NOMO-1 treated with DMSO at 0.1 percent for 48 hours (cell line): ENCODE results near the gene SLC35A4.
"Not testable (repeated sequence)": the region's sequence is repeated elsewhere in the genome, so short reads cannot be mapped to it uniquely, and the experiment has no call there.

Experiments
- DNase-seq: peaks from one replicate; lab custom pipeline; 2025; ENCODE audit not compliant: unreplicated experiment; lab: John Stamatoyannopoulos, UW

Gene SLC35A4

DNA sequence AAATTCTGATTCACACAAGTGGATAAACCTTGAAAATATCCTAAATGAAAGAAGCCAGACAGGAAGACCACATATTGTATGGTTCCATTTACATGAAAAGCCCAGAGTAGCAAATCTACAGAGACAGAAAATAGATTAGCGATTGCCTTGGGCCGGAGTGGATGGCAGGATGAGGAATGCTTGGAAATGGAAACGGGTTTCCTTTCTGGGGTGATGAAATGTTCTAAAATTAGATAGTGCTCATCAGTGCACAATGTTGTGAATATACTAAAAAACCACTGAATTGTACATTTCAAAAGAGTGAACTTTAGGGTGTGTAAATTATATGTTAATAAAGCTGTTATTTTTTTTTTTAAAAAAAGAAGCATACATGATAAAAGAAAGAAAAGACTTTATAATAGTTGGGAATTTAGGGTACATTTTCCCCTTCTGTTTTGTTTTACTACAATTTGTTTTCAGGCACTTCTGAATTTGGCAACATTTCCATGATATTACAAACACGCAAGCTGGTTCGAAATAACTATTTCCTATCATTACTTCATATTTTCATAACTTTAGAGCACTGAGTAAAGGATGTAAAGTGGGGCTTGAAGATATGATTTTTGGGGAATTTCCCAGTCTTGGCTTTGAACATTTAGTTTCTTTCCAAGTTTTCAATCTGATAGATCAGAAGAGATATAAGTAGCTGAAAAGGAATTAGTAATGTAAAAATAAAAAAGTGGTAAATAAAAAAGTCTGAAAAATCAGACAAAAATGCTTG is 23.9 kb downstream of the SLC35A4 start:
- DNase-seq: no peak

DNA sequence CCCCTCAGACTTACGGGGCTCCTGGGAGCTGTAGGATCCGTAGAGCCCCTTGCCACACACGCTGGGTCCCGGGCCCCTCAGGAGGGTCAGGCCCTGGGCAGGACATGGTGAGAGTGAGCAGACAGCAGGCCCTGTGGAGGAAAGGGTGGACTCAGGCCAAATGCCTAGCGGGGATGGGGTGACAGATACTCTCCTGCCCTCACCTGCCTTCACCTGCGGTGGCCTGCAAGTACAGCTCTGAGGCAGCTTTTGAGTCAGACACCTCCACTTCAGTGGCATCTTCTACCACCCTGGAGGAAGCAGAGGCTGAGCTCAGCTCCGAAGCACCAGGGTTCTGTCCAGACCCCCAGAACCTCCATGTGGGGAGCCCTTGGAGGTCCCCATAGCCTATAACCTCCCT is 26.2 kb downstream of the SLC35A4 start:
- DNase-seq: no peak

DNA sequence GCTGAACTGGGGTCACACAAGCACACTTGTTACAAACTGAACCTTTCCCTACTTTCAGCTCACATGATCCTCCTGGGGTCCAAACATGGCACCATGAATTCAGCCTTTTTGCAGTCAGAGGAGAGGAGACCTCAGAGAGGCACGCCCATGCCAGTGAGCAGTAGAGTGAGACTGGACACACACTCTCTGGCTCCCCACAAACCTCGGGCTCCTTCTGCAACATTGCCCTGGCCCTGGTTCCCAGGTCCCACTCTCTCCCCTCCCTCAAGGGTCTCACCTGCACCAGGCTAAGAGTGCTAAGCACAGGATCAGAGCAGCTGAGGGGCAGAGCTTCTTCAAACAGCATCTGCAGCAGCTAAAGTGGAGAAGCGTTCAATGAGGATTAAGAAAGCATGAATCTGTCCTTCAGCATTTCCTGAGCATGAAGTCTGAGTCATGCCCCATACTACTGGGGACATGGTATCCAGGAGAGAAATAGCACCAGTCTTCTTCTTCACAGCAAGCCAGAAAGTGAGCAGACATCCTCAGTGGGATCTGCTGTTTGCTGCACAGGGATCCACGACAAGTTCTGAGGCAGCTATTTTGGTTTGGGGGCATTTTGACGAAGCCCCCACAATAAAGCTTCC is 27.2 kb downstream of the SLC35A4 start:
- peak; percentile 71 for DNase-seq

DNA sequence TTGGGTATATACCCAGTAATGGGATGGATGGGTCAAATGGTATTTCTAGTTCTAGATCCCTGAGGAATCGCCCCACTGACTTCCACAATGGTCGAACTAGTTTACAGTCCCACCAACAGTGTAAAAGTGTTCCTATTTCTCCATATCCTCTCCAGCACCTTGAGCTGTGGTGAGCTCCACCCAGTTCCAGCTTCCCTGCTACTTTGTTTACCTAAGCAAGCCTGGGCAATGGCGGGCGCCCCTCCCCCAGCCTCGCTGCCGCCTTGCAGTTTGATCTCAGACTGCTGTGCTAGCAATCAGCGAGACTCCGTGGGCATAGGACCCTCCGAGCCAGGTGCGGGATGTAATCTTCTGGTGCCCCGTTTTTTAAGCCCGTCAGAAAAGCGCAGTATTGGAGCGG is 28.4 kb downstream of the SLC35A4 start:
- not testable (repeated sequence) for DNase-seq

- no peak for DNase-seq
Measured at GRCh38 chr5:140594169-140594568, 29.5 kb downstream of the SLC35A4 start.

DNA sequence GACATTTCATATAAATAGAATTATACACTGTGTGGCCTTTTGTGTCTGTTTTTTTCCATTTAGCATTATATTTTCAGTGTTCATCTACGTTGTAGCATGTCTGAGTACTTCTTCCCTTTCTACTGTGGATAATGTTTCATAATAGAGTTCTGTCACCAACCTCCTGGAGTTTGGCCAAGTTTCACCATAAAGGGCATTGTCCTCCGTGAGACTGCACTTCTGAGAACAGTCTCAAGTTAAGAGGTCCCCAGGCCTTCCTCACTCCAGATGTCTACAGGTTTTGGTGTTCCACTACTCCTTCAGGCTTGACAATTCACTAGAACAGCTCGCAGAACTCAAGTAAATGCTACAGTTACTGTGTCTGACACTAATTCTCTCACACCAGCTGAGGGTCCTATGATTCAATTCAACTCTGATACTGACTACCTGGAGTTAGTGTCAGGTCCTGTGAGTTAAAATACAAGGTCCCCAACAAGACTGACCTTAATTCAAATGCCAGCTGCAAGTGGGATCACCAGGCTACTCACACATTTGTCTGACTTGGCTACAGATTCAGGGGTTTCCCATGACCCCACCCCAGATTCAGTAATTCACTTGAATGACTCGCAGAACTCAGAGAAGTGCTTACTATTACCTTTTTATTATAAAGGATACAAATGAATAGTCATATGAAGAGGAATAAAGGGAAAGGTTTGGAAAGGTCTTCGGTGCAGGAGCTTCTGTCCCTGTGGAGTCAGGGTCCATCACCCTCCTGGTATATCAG is 31.1 kb downstream of the SLC35A4 start:
- peak; percentile 93 for DNase-seq

DNA sequence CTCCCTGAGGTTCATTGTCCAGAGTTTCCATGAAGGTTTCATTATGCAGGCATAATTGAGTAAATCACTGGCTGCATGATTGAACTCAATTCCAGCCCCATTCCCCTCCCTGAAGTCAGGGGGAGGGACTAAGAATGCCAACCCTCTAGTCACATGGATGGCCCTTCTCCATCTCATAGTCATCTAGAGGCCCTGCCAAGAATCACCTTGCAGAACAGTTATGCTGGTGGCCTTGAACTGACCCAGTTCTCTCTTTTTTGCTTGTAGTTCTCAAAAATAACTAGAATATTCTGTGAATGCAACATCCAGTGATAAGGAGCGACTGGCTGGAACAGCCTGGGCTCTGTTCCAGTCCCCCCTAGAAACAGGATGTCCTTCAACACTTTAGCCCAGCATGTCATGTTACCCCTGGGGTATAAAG is 31.7 kb downstream of the SLC35A4 start:
- no peak for DNase-seq

DNA sequence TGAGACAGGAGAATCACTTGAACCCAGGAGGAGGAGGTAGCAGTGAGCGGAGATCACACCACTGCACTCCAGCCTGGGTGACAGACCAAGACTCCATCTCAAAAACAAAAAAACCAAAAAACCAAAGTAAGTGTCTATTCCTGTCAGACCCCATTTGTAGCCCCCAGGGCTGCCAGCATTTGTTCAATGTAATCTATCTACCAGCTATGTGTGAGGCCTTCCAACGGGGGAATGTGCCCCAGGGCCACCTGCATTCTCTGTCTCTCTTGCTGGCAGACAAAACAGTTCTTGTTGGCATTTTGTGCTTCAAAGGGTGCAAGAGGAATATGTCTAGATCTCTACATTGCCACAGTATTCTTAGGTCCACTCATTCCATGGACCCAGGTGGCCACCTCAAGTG is 34.2 kb downstream of the SLC35A4 start:
- no peak for DNase-seq

DNA sequence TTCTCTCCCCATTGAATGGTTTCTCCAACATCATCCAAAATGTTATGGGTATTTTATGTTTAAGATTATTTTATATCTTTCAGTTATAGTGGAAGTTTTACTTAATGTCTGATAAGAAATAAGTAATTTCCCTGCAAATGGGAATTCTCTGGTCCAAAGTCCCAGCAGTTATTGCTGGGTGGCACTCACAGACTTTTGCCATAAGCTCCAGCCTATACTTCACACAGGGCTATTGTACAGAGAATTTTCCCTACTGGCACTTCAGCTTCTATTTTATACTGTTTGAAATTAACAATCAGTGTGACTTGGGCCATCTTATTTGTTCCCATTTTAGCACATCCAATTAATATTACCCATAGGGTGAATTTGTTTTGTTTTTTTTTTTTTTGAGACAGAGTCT is 35.5 kb downstream of the SLC35A4 start:
- no peak for DNase-seq

DNA sequence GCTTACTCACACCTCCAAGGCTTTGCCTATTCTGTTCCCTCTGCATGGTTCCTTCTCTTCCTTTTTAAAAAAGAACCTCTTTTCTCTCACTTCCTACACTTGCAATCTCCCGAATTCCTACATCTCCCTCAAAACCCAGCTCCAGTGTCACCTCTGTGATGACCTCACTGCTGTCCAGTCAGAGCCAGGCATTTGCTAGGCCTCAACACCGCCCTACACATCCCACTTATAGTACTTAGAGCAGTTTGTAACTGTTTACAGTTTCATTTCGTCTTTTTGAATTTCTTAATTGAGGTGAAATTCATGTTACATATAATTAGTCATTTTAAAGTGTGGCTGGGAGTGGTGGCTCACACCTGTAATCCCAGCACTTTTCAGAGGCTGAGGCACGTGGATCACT is 37.5 kb downstream of the SLC35A4 start:
- peak; percentile 30 for DNase-seq

DNA sequence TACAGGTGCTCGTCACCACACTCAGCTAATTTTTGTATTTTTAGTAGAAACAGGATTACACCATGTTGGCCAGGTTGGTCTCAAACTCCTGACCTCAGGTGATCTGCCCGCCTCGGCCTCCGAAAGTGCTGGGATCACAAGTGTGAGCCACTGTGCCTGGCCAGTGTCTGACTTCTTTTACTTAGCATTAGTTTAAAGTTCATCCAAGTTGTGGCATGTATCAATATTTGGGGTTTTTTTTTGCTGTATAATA is 38.7 kb downstream of the SLC35A4 start:
- DNase-seq: not testable (repeated sequence)

DNA sequence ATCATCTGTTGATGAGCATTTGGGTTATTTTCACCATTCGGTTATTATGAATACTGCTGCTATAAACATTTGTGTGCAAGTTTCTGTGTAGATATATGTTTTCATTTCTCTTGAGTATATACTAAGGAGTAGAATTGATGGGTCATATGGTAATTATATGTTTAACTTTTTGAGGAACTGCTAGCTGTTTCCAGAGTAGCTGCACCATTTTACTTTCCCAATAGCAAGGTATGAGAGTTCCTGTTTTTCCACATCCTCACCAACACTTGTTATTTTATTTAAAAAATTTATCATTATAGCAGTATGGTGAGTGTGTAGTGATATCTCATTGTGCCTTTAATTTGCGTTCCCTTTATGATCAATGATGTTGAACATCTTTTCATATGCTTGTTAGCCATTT is 39.1 kb downstream of the SLC35A4 start:
- peak; percentile 32 for DNase-seq

GRCh38 chr5:140605879-140606278 is 41.3 kb downstream of the SLC35A4 start:
- DNase-seq: no peak

DNA sequence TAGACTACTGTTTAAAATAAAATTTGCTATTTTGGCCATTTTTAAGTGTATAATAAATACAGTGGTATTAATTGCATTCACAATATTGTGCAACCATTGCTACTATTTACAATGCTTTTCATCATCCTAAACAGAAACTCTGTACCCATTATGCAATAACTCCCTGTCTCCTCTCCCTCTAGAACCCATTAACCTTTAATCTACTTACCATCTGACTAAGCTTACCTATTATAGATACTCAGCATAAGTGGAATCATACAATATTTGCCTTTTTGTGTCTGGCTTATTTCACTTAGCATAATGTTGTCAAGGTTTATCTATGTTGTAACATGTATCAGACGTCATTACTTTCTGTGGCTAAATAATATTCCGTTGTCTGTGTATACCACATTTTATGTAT is 42.4 kb downstream of the SLC35A4 start:
- DNase-seq: peak; percentile 74

DNA sequence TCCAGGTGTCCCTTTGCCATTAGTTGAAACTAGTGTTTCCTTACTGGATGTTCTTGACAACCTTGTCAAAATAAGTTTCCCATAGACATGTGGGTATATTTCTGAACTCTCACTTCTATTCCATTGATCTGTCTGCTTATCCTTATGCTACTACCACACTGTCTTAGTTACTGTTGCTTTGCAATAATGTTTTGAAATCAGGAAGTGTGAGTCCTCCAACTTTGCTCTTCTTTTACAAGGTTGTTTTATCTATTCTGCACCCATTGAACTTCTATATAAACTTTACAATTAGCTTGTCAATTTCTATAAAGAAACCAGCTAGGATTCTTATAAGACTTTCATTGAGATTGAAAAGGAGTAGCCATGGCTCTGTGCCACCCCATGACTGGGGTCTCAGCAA is 44.1 kb downstream of the SLC35A4 start:
- DNase-seq: peak; percentile 72

DNA sequence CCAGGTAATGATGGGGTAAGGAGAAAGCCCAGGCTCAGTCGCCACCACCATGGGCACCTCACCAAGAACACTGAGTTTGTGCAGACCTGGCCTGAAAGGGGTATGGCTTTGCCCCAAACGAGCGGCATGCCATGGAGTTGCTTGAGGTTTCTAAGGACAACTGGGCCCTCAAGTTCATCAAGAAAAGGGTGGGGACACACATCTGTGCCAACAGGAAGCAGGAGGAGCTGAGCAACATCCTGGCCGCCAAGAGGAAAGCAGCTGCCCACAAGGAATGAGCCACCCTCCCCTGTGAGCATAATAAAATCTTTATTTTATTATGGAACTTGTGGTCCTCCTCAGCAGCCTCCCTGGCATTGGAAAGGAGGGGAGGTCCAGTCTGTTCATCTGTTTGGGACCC is 44.5 kb downstream of the SLC35A4 start:
- peak; percentile 45 for DNase-seq

- DNase-seq: no peak
Measured at GRCh38 chr5:140611020-140611521, 46.4 kb downstream of the SLC35A4 start.
